GM12865 (cell line): Measurements from ENCODE around the gene SOX5.

ENCODE experiments used
- DNase-seq: peaks from one replicate; pipeline ENCODE4 v3.0.0; 2010; ENCODE audit warnings: low read depth
- H3K4me3 ChIP-seq: 2 replicates; pipeline ENCODE4 v1.5.1; 2011; ENCODE audit warnings: mild to moderate bottlenecking, low read depth, low read length, control low read depth
- CTCF ChIP-seq: IDR thresholded peaks from 2 replicates; pipeline ENCODE4 v1.5.1; 2011; ENCODE audit warnings: low read length, control low read depth, low read depth, inconsistent platforms; ENCODE audit not compliant: insufficient read depth; ENCODE audit errors: missing control alignments

SOX5 gene

GRCh38 chr12:23854598-23854997 is 94.9 kb downstream of the SOX5 start:
- DNase-seq, result no peak
- no peak overlapping the region for H3K4me3 ChIP-seq
- no peak for TF ChIP-seq CTCF

- H3K4me3 ChIP-seq, result no peak overlapping the region
- no peak for TF ChIP-seq CTCF
- no peak for DNase-seq
Measured at GRCh38 chr12:23853640-23854039, 95.8 kb downstream of the SOX5 start.

- no peak for DNase-seq
- no peak for TF ChIP-seq CTCF
- no peak overlapping the region for H3K4me3 ChIP-seq
Measured at GRCh38 chr12:23851602-23852001, 97.9 kb downstream of the SOX5 start.

- TF ChIP-seq CTCF, result no peak
- DNase-seq, result no peak
- H3K4me3 ChIP-seq, result no peak overlapping the region
Measured at GRCh38 chr12:23847857-23848256, 101.6 kb downstream of the SOX5 start.

- no peak for TF ChIP-seq CTCF
- no peak for DNase-seq
- no peak overlapping the region for H3K4me3 ChIP-seq
Measured at GRCh38 chr12:23843958-23844357, 105.5 kb downstream of the SOX5 start.

GRCh38 chr12:23834076-23834475 is 115.4 kb downstream of the SOX5 start:
- no peak for DNase-seq
- TF ChIP-seq CTCF, result no peak
- H3K4me3 ChIP-seq, result no peak overlapping the region

- no peak for DNase-seq
- no peak overlapping the region for H3K4me3 ChIP-seq
- TF ChIP-seq CTCF, result no peak
Measured at GRCh38 chr12:23831739-23832138, 117.7 kb downstream of the SOX5 start.
